Fibroblast of lung (primary cell): ENCODE results near the gene SPAG9. TPM values are rescaled to one million over a fixed set of nuclear protein-coding genes. Genes with fewer than 3 reads are reported as not detected.

Experiments used
- DNase-seq, 2 donors: peaks; one replicate each; pipeline versions ENCODE4 v3.0.0 to v3.0.0-alpha.2; 2010; ENCODE audit warnings: low read depth in 2 of 2
- H2AFZ ChIP-seq: 2 replicates; pipeline ENCODE4 v1.5.1; 2012; ENCODE audit warnings: low read length, control low read depth, inconsistent platforms
- H3K27ac ChIP-seq: 2 replicates; pipeline ENCODE4 v1.5.1; 2011; ENCODE audit warnings: low read length, control low read depth; ENCODE audit not compliant: insufficient read depth
- H3K27me3 ChIP-seq: 2 replicates; pipeline ENCODE4 v1.5.1; 2011; ENCODE audit warnings: mild to moderate bottlenecking, low read length; ENCODE audit not compliant: control insufficient read depth, insufficient read depth
- H3K36me3 ChIP-seq: 2 replicates; pipeline ENCODE4 v1.5.1; 2011; ENCODE audit warnings: low read length; ENCODE audit not compliant: control insufficient read depth, insufficient read depth
- H3K4me1 ChIP-seq: 2 replicates; pipeline ENCODE4 v1.5.1; 2011; ENCODE audit warnings: low read length; ENCODE audit not compliant: control insufficient read depth, insufficient read depth; ENCODE audit errors: extremely low read depth
- H3K4me2 ChIP-seq: 2 replicates; pipeline ENCODE4 v1.5.1; 2011; ENCODE audit warnings: low read length, control low read depth; ENCODE audit not compliant: insufficient read depth; ENCODE audit errors: extremely low read depth
- H3K4me3 ChIP-seq, 4 experiments: fragments of 200-600 bp in 1 of 4; sonication (generic) in 1 of 4; replicated peaks in 1 of 4; 2 replicates each; pipeline ENCODE4 v1.5.1; 2011 to 2016; ENCODE audit warnings: low read length in 4 of 4, low read depth in 3 of 4, mild to moderate bottlenecking in 3 of 4, control low read depth in 2 of 4, inconsistent platforms in 1 of 4, mixed read lengths in 1 of 4; ENCODE audit not compliant: insufficient read depth in 1 of 4; ENCODE audit errors: control extremely low read depth in 1 of 4
- H3K79me2 ChIP-seq: 2 replicates; pipeline ENCODE4 v1.5.1; 2012; ENCODE audit warnings: mild to moderate bottlenecking, low read length, inconsistent platforms; ENCODE audit not compliant: control insufficient read depth, insufficient read depth
- H3K9ac ChIP-seq: 2 replicates; pipeline ENCODE4 v1.5.1; 2011; ENCODE audit warnings: mild to moderate bottlenecking, low read length, control low read depth; ENCODE audit not compliant: insufficient read depth
- H3K9me3 ChIP-seq: 2 replicates; pipeline ENCODE4 v1.5.1; 2012; ENCODE audit warnings: low read depth, low read length; ENCODE audit not compliant: control insufficient read depth, insufficient read depth
- H4K20me1 ChIP-seq: 2 replicates; pipeline ENCODE4 v1.5.1; 2011; ENCODE audit warnings: low read length; ENCODE audit not compliant: control insufficient read depth, insufficient read depth; ENCODE audit errors: extremely low read depth
- EZH2 ChIP-seq: IDR thresholded peaks from 2 replicates; pipeline ENCODE4 v1.5.1; 2012; ENCODE audit warnings: low read length, control low read depth, mild to moderate bottlenecking; ENCODE audit errors: missing control alignments
- polyA plus RNA-seq, 2 donors: library from polyadenylated mRNA; depleted of rRNA in 1 of 2; stranded (reverse) in 1 of 2; unstranded in 1 of 2; fragments of >200 nt; gene quantifications; 2 replicates each; pipeline ENCODE4 v1.2.1, GENCODE V29; 2011 to 2012; ENCODE audit warnings: missing spikeins in 1 of 2
- total RNA-seq: library from RNA; depleted of rRNA; stranded (reverse); fragments of >200 nt; gene quantifications from 2 replicates; pipeline ENCODE4 v1.2.1, GENCODE V29; 2014
- TF ChIP-seq, protein P1 (sequence below), 2 donors: IDR thresholded peaks in 1 of 2; conservative IDR thresholded peaks in 1 of 2; 1 replicate in 1 of 2; 2 replicates in 1 of 2; pipeline ENCODE4 v1.5.1; 2011 to 2012; ENCODE audit warnings: low read length in 2 of 2, control low read depth in 1 of 2, inconsistent platforms in 1 of 2, low read depth in 1 of 2, mild to moderate bottlenecking in 1 of 2

Gene SPAG9
- total and polyA plus RNA-seq, 2 donors (not counting 1 experiment from before 2014, with no cell fraction given) = 49.8 to 126 TPM

DNA sequence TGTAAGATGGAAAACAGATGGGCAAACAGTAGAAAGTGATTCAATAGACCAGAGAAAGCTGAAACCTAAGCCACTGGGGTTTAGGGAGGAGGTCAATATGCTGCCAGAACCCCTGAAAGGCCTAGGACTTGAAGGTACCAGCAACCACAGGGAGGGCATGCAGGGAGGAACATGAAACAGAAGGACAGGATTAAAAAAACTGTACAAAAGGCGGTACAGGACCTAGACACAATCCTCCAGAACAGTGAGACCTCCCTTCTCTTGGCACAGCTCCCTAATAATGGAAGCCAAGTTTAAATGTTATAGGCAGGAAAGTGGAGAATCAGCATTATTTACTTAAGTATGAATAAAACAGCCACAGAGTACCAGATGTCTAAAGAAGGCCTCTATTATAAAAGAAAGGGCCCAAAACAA lies 105.5 kb downstream of the SPAG9 start:
- H2AFZ ChIP-seq = no peak overlapping the region
- no peaks in the 10 kb centered on the region for H4K20me1 ChIP-seq
- H3K27ac ChIP-seq = peak overlapping the region; percentile 28
- peaks cover 2% of the 10 kb centered on the region for H3K4me1 ChIP-seq
- TF ChIP-seq, protein P1, sequence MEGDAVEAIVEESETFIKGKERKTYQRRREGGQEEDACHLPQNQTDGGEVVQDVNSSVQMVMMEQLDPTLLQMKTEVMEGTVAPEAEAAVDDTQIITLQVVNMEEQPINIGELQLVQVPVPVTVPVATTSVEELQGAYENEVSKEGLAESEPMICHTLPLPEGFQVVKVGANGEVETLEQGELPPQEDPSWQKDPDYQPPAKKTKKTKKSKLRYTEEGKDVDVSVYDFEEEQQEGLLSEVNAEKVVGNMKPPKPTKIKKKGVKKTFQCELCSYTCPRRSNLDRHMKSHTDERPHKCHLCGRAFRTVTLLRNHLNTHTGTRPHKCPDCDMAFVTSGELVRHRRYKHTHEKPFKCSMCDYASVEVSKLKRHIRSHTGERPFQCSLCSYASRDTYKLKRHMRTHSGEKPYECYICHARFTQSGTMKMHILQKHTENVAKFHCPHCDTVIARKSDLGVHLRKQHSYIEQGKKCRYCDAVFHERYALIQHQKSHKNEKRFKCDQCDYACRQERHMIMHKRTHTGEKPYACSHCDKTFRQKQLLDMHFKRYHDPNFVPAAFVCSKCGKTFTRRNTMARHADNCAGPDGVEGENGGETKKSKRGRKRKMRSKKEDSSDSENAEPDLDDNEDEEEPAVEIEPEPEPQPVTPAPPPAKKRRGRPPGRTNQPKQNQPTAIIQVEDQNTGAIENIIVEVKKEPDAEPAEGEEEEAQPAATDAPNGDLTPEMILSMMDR (conservative IDR thresholded peaks at IDR 0.05 in 1 of 2, IDR thresholded peaks at IDR 0.05 in 1 of 2; ENCODE audit: low read depth in 1 of 2, low read length in 2 of 2) = no peak
- TF ChIP-seq EZH2 = no peak
- peaks cover 5% of the 10 kb centered on the region for H3K36me3 ChIP-seq
- DNase-seq = peak; percentile 25 to 78
- H3K27me3 ChIP-seq = no peaks in the 10 kb centered on the region
- no peak overlapping the region for H3K9ac ChIP-seq
- no peaks in the 10 kb centered on the region for H3K79me2 ChIP-seq
- H3K9me3 ChIP-seq = no peaks in the 10 kb centered on the region
- H3K4me3 ChIP-seq = no peak overlapping the region
- H3K4me2 ChIP-seq = no peak overlapping the region

DNA sequence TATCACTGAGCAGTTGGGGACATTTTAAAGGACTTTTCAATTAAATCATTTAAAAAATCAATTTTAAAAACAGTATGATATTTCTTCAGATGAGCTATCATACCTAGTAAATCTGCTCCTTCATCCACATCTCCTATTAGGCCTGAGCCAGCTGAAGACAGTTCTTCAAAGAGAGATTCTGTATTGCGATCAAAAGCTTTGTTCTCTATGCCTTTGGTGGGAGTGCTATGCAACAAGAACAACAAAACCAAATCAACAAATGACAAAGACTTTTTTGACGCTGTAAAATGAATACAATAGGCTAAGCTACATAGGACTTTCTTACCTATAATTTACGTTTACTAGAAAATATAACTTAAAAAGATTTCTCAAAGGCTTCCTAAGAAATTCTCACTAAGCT lies 106.5 kb downstream of the SPAG9 start:
- H3K79me2 ChIP-seq = no peaks in the 10 kb centered on the region
- no peak overlapping the region for H2AFZ ChIP-seq
- H4K20me1 ChIP-seq = no peaks in the 10 kb centered on the region
- no peak overlapping the region for H3K27ac ChIP-seq
- peaks cover 6% of the 10 kb centered on the region for H3K36me3 ChIP-seq
- TF ChIP-seq EZH2 = no peak
- TF ChIP-seq, protein P1 (conservative IDR thresholded peaks at IDR 0.05 in 1 of 2, IDR thresholded peaks at IDR 0.05 in 1 of 2; ENCODE audit: low read depth in 1 of 2, low read length in 2 of 2) = no peak
- peaks cover 2% of the 10 kb centered on the region for H3K4me1 ChIP-seq
- H3K4me2 ChIP-seq = no peak overlapping the region
- H3K27me3 ChIP-seq = no peaks in the 10 kb centered on the region
- H3K9ac ChIP-seq = no peak overlapping the region
- H3K9me3 ChIP-seq = no peaks in the 10 kb centered on the region
- DNase-seq = no peak
- no peak overlapping the region for H3K4me3 ChIP-seq

DNA sequence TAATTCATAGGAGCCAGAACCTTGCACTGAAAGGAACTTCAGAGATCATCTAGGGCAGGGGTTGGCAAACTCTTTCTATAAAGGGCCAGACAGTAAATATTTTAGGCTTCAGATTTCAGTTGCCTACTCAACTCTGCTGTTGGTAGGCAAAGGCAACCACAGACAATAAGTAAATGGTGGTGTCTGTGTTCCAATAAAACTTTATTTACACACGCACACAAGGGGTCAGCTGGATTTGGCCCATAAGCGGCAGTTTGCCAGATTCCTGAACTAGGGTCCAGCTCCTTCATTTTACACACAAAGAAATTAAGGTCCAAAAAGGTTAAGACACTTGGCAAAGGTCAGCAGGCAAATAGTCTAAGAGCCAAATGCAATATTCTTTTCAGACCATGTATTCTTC lies 107.3 kb downstream of the SPAG9 start:
- H3K27me3 ChIP-seq = no peaks in the 10 kb centered on the region
- H3K36me3 ChIP-seq = peaks cover 2% of the 10 kb centered on the region
- no peak overlapping the region for H3K4me3 ChIP-seq
- no peak overlapping the region for H3K9ac ChIP-seq
- H3K27ac ChIP-seq = no peak overlapping the region
- no peak overlapping the region for H3K4me2 ChIP-seq
- H4K20me1 ChIP-seq = no peaks in the 10 kb centered on the region
- peaks cover 2% of the 10 kb centered on the region for H3K4me1 ChIP-seq
- no peak overlapping the region for H2AFZ ChIP-seq
- no peaks in the 10 kb centered on the region for H3K79me2 ChIP-seq
- no peak for DNase-seq
- no peaks in the 10 kb centered on the region for H3K9me3 ChIP-seq
- no peak for TF ChIP-seq EZH2
- TF ChIP-seq, protein P1 (conservative IDR thresholded peaks at IDR 0.05 in 1 of 2, IDR thresholded peaks at IDR 0.05 in 1 of 2; ENCODE audit: low read depth in 1 of 2, low read length in 2 of 2) = no peak
